ENCODE measurements around the gene SEC14L6.

- TF ChIP-seq ZC3H10 (CRISPR knock-in tag; IDR thresholded peaks at IDR 0.05): no peak
- no peak for TF ChIP-seq ESRRG (CRISPR knock-in tag; IDR thresholded peaks at IDR 0.05)
- no peak for TF ChIP-seq GLIS3 (CRISPR knock-in tag; IDR thresholded peaks at IDR 0.05)
- no peak for TF ChIP-seq PPARA (CRISPR knock-in tag; IDR thresholded peaks at IDR 0.05; ENCODE audit: borderline replicate concordance)
- no peak for TF ChIP-seq ISL1 (CRISPR knock-in tag; IDR thresholded peaks at IDR 0.05)
- TF ChIP-seq PATZ1 (CRISPR knock-in tag; IDR thresholded peaks at IDR 0.05; ENCODE audit: borderline replicate concordance): no peak
- TF ChIP-seq TCF4 (CRISPR knock-in tag; IDR thresholded peaks at IDR 0.05; ENCODE audit: borderline replicate concordance): no peak
- TF ChIP-seq CREB5 (CRISPR knock-in tag; IDR thresholded peaks at IDR 0.05; ENCODE audit: low read depth): no peak
- TF ChIP-seq CSRNP3 (CRISPR knock-in tag; IDR thresholded peaks at IDR 0.05): no peak
- no peak for TF ChIP-seq ZFP3 (CRISPR knock-in tag; IDR thresholded peaks at IDR 0.05)
- no peak for TF ChIP-seq ZFP30 (CRISPR knock-in tag; IDR thresholded peaks at IDR 0.05)
Observed at GRCh38 chr22:30474683-30475424, 71.7 kb downstream of the SEC14L6 start.
